Spinal cord (tissue), 10 donors: ENCODE measurements around the gene HOXD11. TPM values are rescaled to one million over a fixed set of nuclear protein-coding genes. Genes with fewer than 3 reads are reported as not detected.

Source experiments
- DNase-seq, 6 donors: peaks; one replicate each; pipeline versions ENCODE4 v3.0.0 to v3.0.0-alpha.2; 2013 to 2015; ENCODE audit warnings: low spot score in 6 of 6, low read depth in 4 of 6
- H3K27ac ChIP-seq: one replicate; pipeline ENCODE4 v1.5.1; 2013; ENCODE audit warnings: low read depth, low read length, control low read depth
- H3K27me3 ChIP-seq: one replicate; pipeline ENCODE4 v1.6.1; 2013; ENCODE audit warnings: low read length; ENCODE audit not compliant: control insufficient read depth, insufficient read depth
- H3K36me3 ChIP-seq: one replicate; pipeline ENCODE4 v1.6.1; 2013; ENCODE audit warnings: low read length; ENCODE audit not compliant: control insufficient read depth, insufficient read depth
- H3K4me1 ChIP-seq: one replicate; pipeline ENCODE4 v1.6.1; 2013; ENCODE audit warnings: low read length; ENCODE audit not compliant: control insufficient read depth, insufficient read depth
- H3K4me3 ChIP-seq: one replicate; pipeline ENCODE4 v1.5.1; 2013; ENCODE audit warnings: low read depth, low read length, control low read depth
- H3K9me3 ChIP-seq: one replicate; pipeline ENCODE4 v1.6.1; 2013; ENCODE audit warnings: low read length; ENCODE audit not compliant: control insufficient read depth, insufficient read depth
- WGBS: methylation state at CpG from one replicate; pipeline ENCODE4 v1.1.5; 2013; ENCODE audit warnings: missing lambda C conversion rate; ENCODE audit not compliant: insufficient coverage; 5-methylcytosine and 5-hydroxymethylcytosine counted together
- polyA plus RNA-seq, 2 donors: library from polyadenylated mRNA; unstranded; fragments of 120-200 nt; gene quantifications; one replicate each; pipeline ENCODE4 v1.2.1, GENCODE V29; 2013; ENCODE audit not compliant: insufficient read length in 2 of 2
- total RNA-seq, 2 donors: library from RNA; depleted of rRNA in 1 of 2; stranded (reverse); fragments of 120-200 nt in 1 of 2; fragments of >200 nt in 1 of 2; gene quantifications; one replicate each; pipeline versions ENCODE4 v1.2.3 to v1.2.4, GENCODE V29; 2013 to 2014
- donor health status: healthy.

HOXD11 gene
- total and polyA plus RNA-seq, 4 donors: 0.39 to 1.4 (median 0.51) TPM; not detected in 1

DNA sequence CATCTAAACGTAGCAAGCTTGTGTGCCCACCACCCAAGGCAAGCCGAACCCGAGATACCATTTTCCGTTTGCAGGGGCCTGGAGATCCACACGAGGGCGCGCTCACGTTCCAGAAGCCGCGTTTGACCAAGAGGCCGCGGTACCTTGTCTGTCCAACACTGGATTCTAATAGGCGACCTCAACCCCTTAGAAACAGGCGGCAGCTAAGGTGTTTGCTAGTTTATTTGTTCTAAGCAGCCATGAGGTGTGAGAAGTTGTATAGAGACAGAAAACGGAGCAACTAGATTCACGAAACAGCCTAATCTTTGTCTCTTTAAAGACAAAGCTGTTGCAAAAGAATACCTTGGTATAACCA lies 4.2 kb downstream of the HOXD11 start:
- peak in 3 of 6 donors; percentile 76 to 92 (median 87) for DNase-seq
- peaks cover 97% of the 10 kb centered on the region for H3K27me3 ChIP-seq
- under 1% methylated on average over 14 of the region's 16 CpGs for WGBS
- no peak overlapping the region for H3K27ac ChIP-seq
- no peaks in the 10 kb centered on the region for H3K36me3 ChIP-seq
- no peaks in the 10 kb centered on the region for H3K9me3 ChIP-seq
- peak overlapping the region; percentile 0 for H3K4me3 ChIP-seq
- H3K4me1 ChIP-seq: peaks cover 41% of the 10 kb centered on the region

DNA sequence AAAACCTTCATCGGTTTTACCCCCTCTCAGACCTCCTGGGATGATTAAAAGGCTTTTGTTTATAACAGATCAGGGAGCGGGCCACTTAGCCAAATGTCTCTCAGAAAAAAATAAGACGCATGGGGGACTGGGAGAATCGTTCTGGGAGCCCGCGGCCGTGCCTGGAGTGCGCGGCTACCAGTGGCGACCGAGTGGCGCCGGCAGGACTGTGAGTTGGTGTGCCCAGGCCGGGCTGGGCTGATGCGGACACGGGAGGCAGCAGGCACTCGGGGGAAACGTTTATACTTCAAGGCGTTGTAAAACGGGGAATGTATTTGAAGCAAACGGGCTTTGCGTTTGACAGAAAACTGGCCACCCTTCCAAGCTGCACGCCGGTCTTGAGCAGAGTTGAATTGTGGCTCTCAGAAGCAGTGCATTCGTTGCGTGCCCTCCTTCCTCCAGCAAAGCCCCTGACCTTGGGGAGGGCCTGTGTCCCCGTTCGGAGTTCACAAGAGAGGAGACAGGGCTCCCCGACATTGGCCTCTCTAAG lies 4.8 kb downstream of the HOXD11 start:
- WGBS: 5% methylated on average over 27 of the region's 29 CpGs
- DNase-seq: no peak
- H3K27me3 ChIP-seq: peaks cover 98% of the 10 kb centered on the region
- peaks cover 39% of the 10 kb centered on the region for H3K4me1 ChIP-seq
- peak overlapping the region; percentile 18 for H3K4me3 ChIP-seq
- peak overlapping the region; percentile 52 for H3K27ac ChIP-seq
- no peaks in the 10 kb centered on the region for H3K36me3 ChIP-seq
- no peaks in the 10 kb centered on the region for H3K9me3 ChIP-seq

DNA sequence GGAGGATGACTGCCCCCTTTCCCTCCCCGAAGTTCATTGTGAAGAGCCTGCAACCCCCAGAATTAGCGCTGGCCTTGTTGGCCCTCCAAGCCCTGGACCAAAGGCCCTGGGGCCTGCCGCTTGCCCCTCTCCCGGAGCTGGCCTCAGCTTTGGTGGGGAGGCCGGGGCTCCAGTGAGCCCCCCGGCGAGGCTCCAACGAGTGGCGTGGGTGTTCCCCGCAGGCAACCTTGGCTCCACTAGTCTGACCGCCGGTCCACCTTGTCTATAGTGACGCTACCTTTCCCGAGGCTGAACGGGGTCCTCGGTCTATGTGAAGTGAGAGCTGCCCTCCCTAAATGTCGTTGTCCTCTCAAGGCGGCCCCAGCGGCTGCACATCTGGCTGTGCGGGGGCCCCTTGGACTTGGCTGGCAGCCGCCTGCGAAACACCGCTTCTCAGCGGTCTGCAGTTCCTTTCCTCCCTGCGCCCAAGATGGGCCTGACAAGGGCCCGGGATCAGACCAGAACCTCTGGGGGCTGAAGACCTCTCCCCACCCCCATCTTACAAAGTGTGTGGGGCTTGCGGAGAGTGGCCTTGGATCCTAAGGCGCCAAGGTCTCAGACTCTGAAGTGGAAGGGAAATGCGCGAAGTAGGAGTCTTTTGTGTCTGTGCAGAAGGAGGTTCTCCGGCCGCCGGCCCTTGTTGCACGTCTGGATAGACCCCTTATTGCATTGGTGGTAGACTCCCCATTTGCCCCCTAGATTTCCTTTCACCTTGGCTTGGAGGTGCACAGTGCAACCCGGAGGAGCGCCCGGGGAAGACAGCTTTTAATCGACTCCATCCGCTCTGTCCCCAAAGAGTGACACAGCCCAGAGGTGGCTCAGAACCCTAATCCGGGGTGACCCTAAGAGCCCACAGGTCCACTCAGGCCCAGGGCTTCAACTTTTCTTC lies 5.6 kb downstream of the HOXD11 start:
- WGBS: 7% methylated on average over 36 of the region's 40 CpGs
- DNase-seq: no peak
- Histone ChIP-seq H3K36me3 (no peaks in the 10 kb centered on the region), H3K4me1 (peaks cover 40% of the 10 kb centered on the region), H3K9me3 (no peaks in the 10 kb centered on the region), H3K27me3 (peaks cover 100% of the 10 kb centered on the region), H3K4me3 (peak overlapping the region; percentile 18), H3K27ac (peak overlapping the region; percentile 52)

DNA sequence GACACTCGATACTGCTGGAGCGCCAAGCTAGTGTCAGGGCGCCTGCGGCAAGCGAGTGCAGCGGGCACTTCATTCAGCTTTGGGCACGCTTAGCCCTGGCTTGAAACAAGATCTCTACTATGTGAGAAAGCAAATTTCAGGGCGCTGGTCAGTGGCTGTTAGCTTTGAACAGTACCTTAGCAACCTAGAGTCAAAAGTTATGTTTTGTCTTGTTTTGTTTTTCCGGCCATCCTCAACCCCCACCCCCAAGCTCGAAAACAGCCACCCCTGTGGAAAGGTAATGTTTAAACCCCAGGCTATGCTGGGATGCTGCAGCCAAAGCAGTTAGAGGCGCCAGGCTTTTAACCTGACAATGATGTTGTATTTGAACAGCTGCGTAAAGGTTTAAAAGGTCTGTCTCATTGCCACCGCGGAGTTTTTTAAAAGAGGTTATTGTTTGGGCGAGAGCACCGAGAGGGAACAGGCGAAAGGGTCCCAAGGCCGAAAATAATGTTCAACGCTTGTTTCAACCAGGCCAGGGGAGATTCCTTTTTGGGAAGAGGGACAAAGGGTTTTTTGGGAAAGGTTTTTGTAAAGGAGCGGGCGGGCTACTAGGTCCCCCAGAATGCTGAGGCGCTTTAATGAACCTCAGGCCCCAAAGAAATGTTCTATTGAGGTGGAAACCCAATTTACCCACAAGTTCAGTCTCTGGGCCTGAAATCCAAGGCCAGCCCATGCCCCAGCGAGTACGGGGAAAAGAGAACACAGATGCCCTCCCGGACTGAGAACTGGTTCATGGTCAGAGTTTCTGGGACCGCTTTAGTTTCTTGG lies 7.2 kb downstream of the HOXD11 start:
- no peaks in the 10 kb centered on the region for H3K9me3 ChIP-seq
- H3K27ac ChIP-seq: peak overlapping the region; percentile 73
- H3K4me1 ChIP-seq: peaks cover 39% of the 10 kb centered on the region
- H3K4me3 ChIP-seq: peak overlapping the region; percentile 27
- WGBS: 12% methylated on average over 23 of the region's 26 CpGs
- no peaks in the 10 kb centered on the region for H3K36me3 ChIP-seq
- H3K27me3 ChIP-seq: peaks cover 99% of the 10 kb centered on the region
- peak in 1 of 6 donors; percentile 22 for DNase-seq

DNA sequence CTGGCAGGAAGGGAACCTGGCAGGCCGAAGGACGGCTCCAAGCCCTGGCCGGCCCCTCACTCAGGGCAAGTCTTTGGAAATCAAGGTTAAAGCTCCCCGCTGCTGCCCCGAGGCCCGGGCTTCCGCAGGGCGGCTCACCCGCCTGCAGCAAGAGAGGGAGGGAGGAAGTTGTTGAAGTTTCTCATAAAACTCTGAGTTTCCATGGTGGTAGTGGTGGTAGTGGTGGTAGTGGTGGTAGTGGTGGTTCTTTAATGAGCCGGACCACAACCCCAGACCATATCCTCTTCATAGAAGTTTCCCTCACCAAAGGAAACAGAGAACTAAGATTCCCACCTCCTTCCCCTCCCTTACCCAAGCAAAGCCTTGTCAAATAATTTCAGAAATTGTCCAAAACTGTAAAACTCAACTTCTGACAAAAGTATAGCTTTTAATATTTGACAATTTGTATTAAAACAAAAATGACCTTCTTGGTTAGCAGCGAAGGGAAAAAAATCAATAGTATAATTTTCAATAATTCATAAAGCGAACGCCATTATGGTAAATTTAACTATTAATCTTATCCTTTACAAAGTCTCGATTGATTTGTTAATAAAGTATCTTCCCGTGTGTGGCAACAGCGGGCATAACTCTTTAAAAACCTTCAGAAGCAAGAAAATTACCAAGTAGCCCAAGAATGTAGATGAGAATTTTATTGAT lies 8.0 kb downstream of the HOXD11 start:
- WGBS: 1% methylated on average over 5 of the region's 16 CpGs
- Histone ChIP-seq H3K27ac (peak overlapping the region; percentile 80), H3K4me1 (peaks cover 39% of the 10 kb centered on the region), H3K27me3 (peaks cover 99% of the 10 kb centered on the region), H3K36me3 (no peaks in the 10 kb centered on the region), H3K9me3 (no peaks in the 10 kb centered on the region), H3K4me3 (no peak overlapping the region)
- peak in 1 of 6 donors; percentile 53 for DNase-seq

DNA sequence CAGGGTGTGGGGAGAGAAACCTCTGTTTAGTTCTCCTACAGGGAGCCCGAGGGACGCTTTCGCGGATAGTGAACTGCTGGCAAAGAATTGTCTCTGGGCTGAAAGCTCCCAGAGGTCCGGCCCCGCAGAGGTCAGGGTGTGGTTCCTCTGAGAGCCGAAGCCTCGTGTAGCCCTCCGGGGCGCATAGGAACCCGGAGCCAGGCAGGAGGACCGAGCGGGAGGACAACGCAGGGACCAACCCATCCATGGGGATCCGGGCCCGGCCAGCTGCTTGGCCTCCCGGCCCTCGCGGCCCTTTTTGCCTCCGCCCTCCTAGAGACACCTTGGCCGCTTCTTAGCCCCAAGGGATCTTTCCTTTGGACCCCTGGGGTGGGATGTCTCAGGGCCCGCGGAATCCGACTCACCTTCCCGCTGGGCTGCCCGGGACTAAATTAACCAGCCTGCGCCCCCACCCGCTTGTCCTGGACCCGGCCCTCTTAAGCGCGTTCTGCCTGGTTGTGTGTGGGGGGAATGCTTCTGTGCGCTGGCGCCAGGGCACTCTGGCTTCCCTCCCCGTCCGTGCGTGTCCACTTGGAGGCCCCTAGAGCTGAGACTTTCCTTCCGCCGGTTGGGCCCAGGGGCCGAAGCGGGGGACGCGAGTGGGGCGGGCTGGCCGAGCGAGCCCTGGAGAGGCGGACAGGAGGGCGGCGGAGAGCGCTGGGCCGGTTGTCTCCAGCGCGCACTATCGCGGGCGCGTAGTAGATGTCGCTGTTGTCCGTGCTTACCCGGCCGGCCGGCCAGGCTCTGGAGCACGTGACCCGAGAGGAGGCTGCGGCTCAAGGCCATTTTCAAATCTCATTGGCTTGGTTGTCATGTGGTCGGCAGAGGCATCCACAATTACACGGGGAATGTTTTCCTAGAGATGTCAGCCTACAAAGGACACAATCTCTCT lies 9.1 kb downstream of the HOXD11 start, which contains the start of gene HOXD10:
TSS of gene HOXD10 (plus strand) at position 896 of the 931 bp plus-strand sequence. CDS start 56 bp downstream, outside the sequence.
- Histone ChIP-seq H3K4me3 (peak within 1 kb of the TSS; percentile 35), H3K27me3 (peaks cover 99% of the 10 kb centered on the region), H3K36me3 (no peaks in the 10 kb centered on the region), H3K9me3 (no peaks in the 10 kb centered on the region), H3K27ac (peak within 1 kb of the TSS; percentile 80), H3K4me1 (peaks cover 39% of the 10 kb centered on the region)
- 3% methylated on average over 64 of the region's 66 CpGs for WGBS
- DNase-seq: peak in 1 of 6 donors; percentile 62

DNA sequence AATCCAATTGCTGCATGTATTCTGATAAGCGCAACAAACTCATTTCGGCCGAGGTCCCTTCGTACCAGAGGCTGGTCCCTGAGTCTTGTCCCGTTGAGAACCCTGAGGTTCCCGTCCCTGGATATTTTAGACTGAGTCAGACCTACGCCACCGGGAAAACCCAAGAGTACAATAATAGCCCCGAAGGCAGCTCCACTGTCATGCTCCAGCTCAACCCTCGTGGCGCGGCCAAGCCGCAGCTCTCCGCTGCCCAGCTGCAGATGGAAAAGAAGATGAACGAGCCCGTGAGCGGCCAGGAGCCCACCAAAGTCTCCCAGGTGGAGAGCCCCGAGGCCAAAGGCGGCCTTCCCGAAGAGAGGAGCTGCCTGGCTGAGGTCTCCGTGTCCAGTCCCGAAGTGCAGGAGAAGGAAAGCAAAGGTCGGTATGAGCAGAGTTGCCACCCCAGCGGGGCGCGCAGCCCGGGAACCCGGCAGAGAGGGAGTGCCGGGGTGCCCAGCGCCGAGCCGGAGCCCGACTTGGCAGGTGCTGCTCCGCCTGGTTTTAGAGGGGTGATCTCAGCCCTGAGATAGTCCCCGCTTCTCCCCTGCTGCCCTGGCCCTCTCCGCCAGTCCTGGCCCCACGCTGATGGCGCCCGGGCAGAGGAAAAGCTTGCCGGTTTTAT lies 10.2 kb downstream of the HOXD11 start:
- peaks cover 39% of the 10 kb centered on the region for H3K4me1 ChIP-seq
- H3K4me3 ChIP-seq: peak overlapping the region; percentile 35
- H3K9me3 ChIP-seq: no peaks in the 10 kb centered on the region
- no peaks in the 10 kb centered on the region for H3K36me3 ChIP-seq
- no peak for DNase-seq
- H3K27me3 ChIP-seq: peaks cover 99% of the 10 kb centered on the region
- 17% methylated on average over 40 of the region's 40 CpGs for WGBS
- peak overlapping the region; percentile 57 for H3K27ac ChIP-seq

DNA sequence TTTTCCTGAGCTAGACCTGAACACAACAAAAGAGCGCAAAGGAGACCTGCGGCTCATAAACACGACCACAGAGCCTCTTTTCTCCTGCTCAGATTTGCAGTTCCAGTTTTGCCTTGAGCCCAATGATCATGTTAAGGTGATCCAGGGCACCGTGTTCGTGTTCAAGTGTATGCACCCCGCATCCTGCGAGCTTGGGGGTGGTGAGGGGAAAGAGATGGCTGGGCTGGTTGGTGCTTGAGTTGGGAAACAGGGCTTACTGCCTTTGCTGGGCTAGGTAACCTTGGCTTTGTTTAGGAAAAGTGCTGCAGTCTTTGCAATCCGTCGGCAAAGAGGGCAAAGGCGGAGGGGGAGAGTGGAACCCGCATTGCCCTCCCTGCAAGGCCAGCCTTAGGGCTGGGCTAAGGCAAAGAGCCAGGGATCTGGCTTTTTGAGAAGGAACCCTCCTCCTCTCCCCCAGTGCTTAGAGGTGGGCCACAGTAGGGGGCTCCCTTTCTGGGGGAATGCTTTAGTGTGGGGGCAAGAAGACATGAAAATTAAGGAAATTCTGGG lies 10.8 kb downstream of the HOXD11 start:
- 6% methylated on average over 9 of the region's 11 CpGs for WGBS
- peaks cover 36% of the 10 kb centered on the region for H3K4me1 ChIP-seq
- H3K27me3 ChIP-seq: peaks cover 97% of the 10 kb centered on the region
- H3K36me3 ChIP-seq: no peaks in the 10 kb centered on the region
- DNase-seq: peak in 1 of 6 donors; percentile 14
- peak overlapping the region; percentile 35 for H3K4me3 ChIP-seq
- H3K9me3 ChIP-seq: no peaks in the 10 kb centered on the region
- H3K27ac ChIP-seq: peak overlapping the region; percentile 57
